ENCODE data around the gene SLC39A9.

Gene SLC39A9

DNA sequence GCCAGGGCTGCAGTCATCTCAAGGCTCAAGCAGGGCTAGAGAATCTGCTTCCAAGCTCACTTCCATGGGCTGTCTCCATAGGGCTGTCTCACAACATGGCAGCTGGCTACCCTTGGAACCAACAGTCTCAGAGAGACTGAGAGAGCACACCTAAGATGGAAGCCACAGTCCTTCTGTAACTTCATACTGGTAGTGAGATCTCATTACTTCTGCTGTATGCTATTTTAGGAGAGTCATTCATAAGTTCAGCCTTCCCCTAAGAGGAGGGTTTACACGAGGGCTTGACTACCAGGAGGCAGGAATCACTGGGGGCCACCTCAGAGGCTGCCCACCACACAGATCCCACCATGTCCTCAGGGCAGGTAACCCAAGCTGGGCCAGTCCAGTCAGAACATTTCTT lies 30.1 kb upstream of the SLC39A9 start:
- TF ChIP-seq, protein P1, sequence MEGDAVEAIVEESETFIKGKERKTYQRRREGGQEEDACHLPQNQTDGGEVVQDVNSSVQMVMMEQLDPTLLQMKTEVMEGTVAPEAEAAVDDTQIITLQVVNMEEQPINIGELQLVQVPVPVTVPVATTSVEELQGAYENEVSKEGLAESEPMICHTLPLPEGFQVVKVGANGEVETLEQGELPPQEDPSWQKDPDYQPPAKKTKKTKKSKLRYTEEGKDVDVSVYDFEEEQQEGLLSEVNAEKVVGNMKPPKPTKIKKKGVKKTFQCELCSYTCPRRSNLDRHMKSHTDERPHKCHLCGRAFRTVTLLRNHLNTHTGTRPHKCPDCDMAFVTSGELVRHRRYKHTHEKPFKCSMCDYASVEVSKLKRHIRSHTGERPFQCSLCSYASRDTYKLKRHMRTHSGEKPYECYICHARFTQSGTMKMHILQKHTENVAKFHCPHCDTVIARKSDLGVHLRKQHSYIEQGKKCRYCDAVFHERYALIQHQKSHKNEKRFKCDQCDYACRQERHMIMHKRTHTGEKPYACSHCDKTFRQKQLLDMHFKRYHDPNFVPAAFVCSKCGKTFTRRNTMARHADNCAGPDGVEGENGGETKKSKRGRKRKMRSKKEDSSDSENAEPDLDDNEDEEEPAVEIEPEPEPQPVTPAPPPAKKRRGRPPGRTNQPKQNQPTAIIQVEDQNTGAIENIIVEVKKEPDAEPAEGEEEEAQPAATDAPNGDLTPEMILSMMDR (IDR thresholded peaks at IDR 0.05; ENCODE audit: borderline replicate concordance, insufficient read depth, low read depth, low read length): no peak
- H3K4me3 ChIP-seq (ENCODE audit: low read depth, low read length): no peak overlapping the region

DNA sequence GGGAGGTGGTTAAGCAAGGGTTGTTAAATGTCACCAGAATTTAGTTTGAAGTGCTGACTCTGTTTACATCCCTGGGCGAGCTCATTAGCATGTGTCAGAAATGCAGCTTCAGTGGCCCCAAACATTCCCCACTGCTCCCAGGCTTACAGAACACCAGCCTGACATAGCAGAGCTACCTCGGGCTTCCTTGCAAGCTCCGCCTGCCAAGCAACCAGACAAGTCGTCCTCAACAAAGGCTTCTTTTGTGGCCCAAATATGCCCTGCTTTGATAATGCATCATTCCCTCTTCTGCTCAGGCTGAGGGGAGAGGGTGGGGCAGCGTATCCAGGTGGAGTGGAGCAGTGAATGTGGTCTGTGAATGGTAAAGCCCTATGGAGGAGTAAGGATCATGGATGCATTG lies 28.4 kb upstream of the SLC39A9 start:
- TF ChIP-seq, protein P1 (IDR thresholded peaks at IDR 0.05; ENCODE audit: borderline replicate concordance, insufficient read depth, low read depth, low read length): no peak
- H3K4me3 ChIP-seq (ENCODE audit: low read depth, low read length): no peak overlapping the region

DNA sequence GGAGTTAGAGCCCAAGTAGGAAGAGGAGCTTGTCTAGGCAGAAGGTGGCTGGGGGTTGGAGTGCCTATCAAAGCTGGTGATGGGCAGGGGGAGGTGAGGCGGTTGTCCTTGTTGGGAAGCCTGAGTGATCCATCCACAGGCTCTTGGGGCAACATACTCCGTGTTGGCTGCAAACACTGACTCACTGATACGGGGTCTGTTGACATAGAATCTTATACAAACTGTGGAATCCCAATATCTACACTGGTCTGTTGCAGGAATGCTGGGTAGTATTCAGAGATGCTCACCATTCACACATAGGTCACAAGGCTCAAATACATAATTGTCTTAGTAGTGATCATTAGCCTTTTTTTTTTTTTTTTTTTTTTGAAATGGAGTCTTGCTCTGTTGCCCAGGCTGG lies 26.3 kb upstream of the SLC39A9 start:
- TF ChIP-seq, protein P1 (IDR thresholded peaks at IDR 0.05; ENCODE audit: borderline replicate concordance, insufficient read depth, low read depth, low read length): no peak
- no peak overlapping the region for H3K4me3 ChIP-seq (ENCODE audit: low read depth, low read length)

DNA sequence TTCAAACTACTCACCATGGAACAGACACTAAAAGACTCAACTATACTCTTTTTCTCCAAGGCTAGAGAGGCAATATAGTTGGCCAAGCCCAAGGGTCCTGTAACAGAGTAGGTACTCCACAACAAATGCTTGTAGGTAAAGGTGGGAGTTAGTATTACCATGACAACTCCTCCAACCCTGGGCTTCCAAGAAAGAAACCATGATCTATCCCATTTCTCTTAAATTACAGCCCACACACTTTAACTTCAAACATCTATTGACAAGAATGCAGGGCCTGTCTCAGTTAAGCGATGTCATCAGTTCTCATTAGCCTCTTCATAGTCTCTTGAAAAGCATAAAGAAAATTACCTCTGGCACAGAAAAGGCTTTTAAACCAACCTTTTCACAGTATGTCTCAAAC lies 25.4 kb upstream of the SLC39A9 start:
- no peak overlapping the region for H3K4me3 ChIP-seq (ENCODE audit: low read depth, low read length)
- TF ChIP-seq, protein P1 (IDR thresholded peaks at IDR 0.05; ENCODE audit: borderline replicate concordance, insufficient read depth, low read depth, low read length): no peak

DNA sequence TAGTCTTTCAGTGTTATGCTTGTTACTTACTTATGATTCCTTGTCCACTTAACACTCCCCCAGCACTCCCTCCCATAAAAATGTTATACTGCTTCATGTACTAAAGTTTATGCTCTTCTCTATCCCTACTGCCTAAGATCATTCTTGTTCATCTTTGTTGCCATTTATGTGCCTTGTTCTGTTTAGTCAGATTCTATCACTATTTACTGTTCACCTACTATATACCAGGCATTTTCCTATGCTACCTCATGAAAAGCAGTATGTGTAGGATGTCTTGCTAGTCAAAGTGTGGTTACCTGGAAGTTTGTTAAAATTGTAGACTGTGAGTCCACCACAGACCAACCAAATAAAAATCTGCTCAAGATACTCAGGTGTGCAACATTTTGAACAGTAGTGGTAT lies 24.3 kb upstream of the SLC39A9 start:
- no peak overlapping the region for H3K4me3 ChIP-seq (ENCODE audit: low read depth, low read length)
- TF ChIP-seq, protein P1 (IDR thresholded peaks at IDR 0.05; ENCODE audit: borderline replicate concordance, insufficient read depth, low read depth, low read length): no peak

DNA sequence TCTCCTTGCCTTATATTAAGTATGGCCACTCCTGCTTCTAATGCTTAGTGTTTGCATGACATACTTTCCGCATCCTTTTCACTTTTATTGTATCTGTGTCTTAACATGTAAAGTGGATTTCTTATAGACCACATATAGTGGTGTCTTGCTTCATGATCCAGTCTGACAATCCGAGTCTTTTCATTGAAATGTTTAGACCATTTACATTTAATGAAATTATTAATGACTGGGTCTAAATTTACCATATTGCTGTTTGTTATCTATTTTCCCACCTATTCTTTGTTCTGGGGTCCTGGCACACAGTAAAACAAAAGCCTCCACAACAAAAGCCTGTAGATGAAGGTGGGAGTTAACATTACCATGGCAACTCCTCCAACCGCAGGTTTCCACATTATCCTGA lies 23.3 kb upstream of the SLC39A9 start:
- no peak overlapping the region for H3K4me3 ChIP-seq (ENCODE audit: low read depth, low read length)
- TF ChIP-seq, protein P1 (IDR thresholded peaks at IDR 0.05; ENCODE audit: borderline replicate concordance, insufficient read depth, low read depth, low read length): no peak

DNA sequence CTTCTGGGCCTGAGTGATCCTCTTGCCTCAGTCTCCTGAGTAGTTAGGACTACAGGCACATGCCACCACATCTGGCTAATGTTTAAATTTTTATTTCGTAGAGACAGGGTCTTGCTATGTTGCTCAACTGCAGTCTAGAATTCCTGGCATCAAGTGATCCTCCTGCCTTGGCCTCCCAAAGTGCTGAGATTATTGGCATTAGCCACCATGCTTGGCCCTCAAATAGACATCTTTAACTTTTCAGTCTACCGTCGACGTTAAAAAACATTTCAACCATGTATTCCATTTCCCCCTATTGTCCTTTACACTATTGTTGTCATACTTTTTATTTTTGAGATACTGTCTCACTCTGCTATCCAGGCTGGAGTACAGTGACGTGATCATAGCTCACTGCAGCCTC lies 22.8 kb upstream of the SLC39A9 start:
- no peak overlapping the region for H3K4me3 ChIP-seq (ENCODE audit: low read depth, low read length)
- TF ChIP-seq, protein P1 (IDR thresholded peaks at IDR 0.05; ENCODE audit: borderline replicate concordance, insufficient read depth, low read depth, low read length): no peak
